IMR-90 (cell line): ENCODE measurements around the gene ZFHX3. TPM values are rescaled to one million over a fixed set of nuclear protein-coding genes. Genes with fewer than 3 reads are reported as not detected.

Source experiments
- ATAC-seq: fragments of 200-7000 bp; cut with Tn5 transposase; 2 replicates; pipeline ENCODE4 v1.9.1; 2020; ENCODE audit warnings: low read depth, mild to moderate bottlenecking, moderate library complexity
- BruUV-seq: library from RNA; stranded (reverse); fragments of 400-500 nt; replicated peaks from 2 replicates; lab custom pipeline; 2021; lab: Mats Ljungman, UMichigan
- CTCF ChIA-PET: fragments of 300-600 bp; formaldehyde crosslinking; extraction: SDS; loops from one replicate; lab custom pipeline; 2021; ENCODE audit warnings: antibody characterized with exemption; lab: Yijun Ruan, JAX
- POLR2A ChIA-PET: fragments of 300-600 bp; sonication (Branson Sonifier 250); formaldehyde crosslinking; loops from one replicate; lab custom pipeline; 2022; ENCODE audit warnings: antibody characterized with exemption; ENCODE audit not compliant: unreplicated experiment; lab: Charles Lee
- DNase-seq: peaks from one replicate; pipeline ENCODE4 v3.0.0; 2013
- H2AFZ ChIP-seq: replicated peaks from 2 replicates; pipeline ENCODE3; 2013; ENCODE audit warnings: low read length, mild to moderate bottlenecking; ENCODE audit not compliant: poor library complexity
- H2AK5ac ChIP-seq: 2 replicates; pipeline ENCODE4 v1.6.1; 2013; ENCODE audit warnings: low read depth, low read length, inconsistent platforms
- H2AK9ac ChIP-seq: replicated peaks from 2 replicates; pipeline ENCODE3; 2013; ENCODE audit warnings: mild to moderate bottlenecking, low read depth, low read length, moderate library complexity; ENCODE audit not compliant: poor library complexity
- H2BK120ac ChIP-seq: 2 replicates; pipeline ENCODE4 v1.6.1; 2013; ENCODE audit warnings: low read depth, low read length, inconsistent platforms
- H2BK15ac ChIP-seq: 3 replicates; pipeline ENCODE4 v1.6.1; 2013; ENCODE audit warnings: low read depth, low read length, inconsistent platforms
- H2BK20ac ChIP-seq: 2 replicates; pipeline ENCODE4 v1.6.1; 2013; ENCODE audit warnings: low read depth, mild to moderate bottlenecking, inconsistent platforms, low read length, moderate library complexity
- H2BK5ac ChIP-seq: 2 replicates; pipeline ENCODE4 v1.6.1; 2013; ENCODE audit warnings: mild to moderate bottlenecking, low read depth, low read length, inconsistent platforms; ENCODE audit not compliant: poor library complexity, severe bottlenecking
- H3K14ac ChIP-seq: replicated peaks from 2 replicates; pipeline ENCODE4 v1.6.1; 2013; ENCODE audit warnings: low read depth, low read length, inconsistent platforms
- H3K18ac ChIP-seq: 2 replicates; pipeline ENCODE4 v1.6.1; 2013; ENCODE audit warnings: low read depth, low read length, control low read depth
- H3K23ac ChIP-seq: 2 replicates; pipeline ENCODE4 v1.6.1; 2013; ENCODE audit warnings: low read depth, low read length, inconsistent platforms
- H3K27ac ChIP-seq: 2 replicates; pipeline ENCODE4 v1.5.1; 2013; ENCODE audit warnings: mild to moderate bottlenecking, control low read depth, low read length; ENCODE audit not compliant: insufficient read depth
- H3K27me3 ChIP-seq: 2 replicates; pipeline ENCODE4 v1.6.1; 2013; ENCODE audit warnings: low read length; ENCODE audit not compliant: control insufficient read depth, insufficient read depth
- H3K36me3 ChIP-seq: 2 replicates; pipeline ENCODE4 v1.6.1; 2013; ENCODE audit warnings: low read length, mixed read lengths; ENCODE audit not compliant: control insufficient read depth, insufficient read depth
- H3K4ac ChIP-seq: 2 replicates; pipeline ENCODE4 v1.6.1; 2013; ENCODE audit warnings: low read depth, low read length, inconsistent platforms
- H3K4me1 ChIP-seq: 2 replicates; pipeline ENCODE4 v1.6.1; 2013; ENCODE audit warnings: low read length, mixed read lengths; ENCODE audit not compliant: control insufficient read depth, insufficient read depth
- H3K4me2 ChIP-seq: 2 replicates; pipeline ENCODE4 v1.6.1; 2013; ENCODE audit warnings: low read depth, mild to moderate bottlenecking, control low read depth, low read length, moderate library complexity
- H3K4me3 ChIP-seq: 2 replicates; pipeline ENCODE4 v1.5.1; 2013; ENCODE audit warnings: low read depth, mild to moderate bottlenecking, control low read depth, low read length, moderate library complexity; ENCODE audit not compliant: insufficient read depth
- H3K56ac ChIP-seq: 2 replicates; pipeline ENCODE4 v1.6.1; 2013; ENCODE audit warnings: low read length, inconsistent platforms; ENCODE audit not compliant: insufficient read depth; ENCODE audit errors: extremely low read depth
- H3K79me1 ChIP-seq, 2 experiments: 2 replicates each; pipeline ENCODE4 v1.6.1; 2013; ENCODE audit warnings: low read length in 2 of 2, inconsistent platforms in 1 of 2, low read depth in 1 of 2
- H3K9ac ChIP-seq: 2 replicates; pipeline ENCODE4 v1.6.1; 2013; ENCODE audit warnings: low read depth, low read length, control low read depth
- H3K9me1 ChIP-seq: 2 replicates; pipeline ENCODE4 v1.6.1; 2013; ENCODE audit warnings: low read length, inconsistent platforms; ENCODE audit not compliant: insufficient read depth
- H3K9me3 ChIP-seq: 2 replicates; pipeline ENCODE4 v1.6.1; 2013; ENCODE audit warnings: low read length; ENCODE audit not compliant: control insufficient read depth, insufficient read depth
- H4K20me1 ChIP-seq: 2 replicates; pipeline ENCODE4 v1.6.1; 2013; ENCODE audit warnings: low read length, inconsistent platforms; ENCODE audit not compliant: insufficient read depth
- H4K5ac ChIP-seq: 2 replicates; pipeline ENCODE4 v1.6.1; 2013; ENCODE audit warnings: mild to moderate bottlenecking, low read depth, low read length, control low read depth
- H4K8ac ChIP-seq, 2 experiments: 2 replicates each; pipeline ENCODE4 v1.6.1; 2013; ENCODE audit warnings: low read depth in 2 of 2, low read length in 2 of 2, control low read depth in 1 of 2, inconsistent platforms in 1 of 2
- H4K91ac ChIP-seq: 2 replicates; pipeline ENCODE4 v1.6.1; 2013; ENCODE audit warnings: low read depth, low read length, inconsistent platforms; ENCODE audit not compliant: insufficient read depth
- CEBPB ChIP-seq: IDR thresholded peaks from 2 replicates; pipeline ENCODE4 v1.6.1; 2012; ENCODE audit warnings: low read depth, low read length, improper control_type of control experiment
- MAZ ChIP-seq: IDR thresholded peaks from 2 replicates; pipeline ENCODE4 v1.6.1; 2012; ENCODE audit warnings: low read depth, mild to moderate bottlenecking, low read length, improper control_type of control experiment, moderate library complexity, borderline replicate concordance
- WGBS, 2 experiments: methylation state at CpG; one replicate each; pipeline versions ENCODE4 v1.1.5 to v1.1.7; 2013; ENCODE audit warnings: missing lambda C conversion rate in 2 of 2; ENCODE audit not compliant: insufficient read length in 1 of 2; ENCODE audit errors: extremely low coverage in 2 of 2; 5-methylcytosine and 5-hydroxymethylcytosine counted together
- dilution Hi-C: fragments of 300-500 bp; cut with HindIII; formaldehyde crosslinking; loops from one replicate; pipeline ENCODE4 v1.14.3; 2018; ENCODE audit warnings: low sequenced_read_pairs; ENCODE audit not compliant: unreplicated experiment
- in situ Hi-C: fragments of 300-500 bp; cut with MboI; formaldehyde crosslinking; loops from 3 replicates; pipeline ENCODE4 v1.14.3; 2019; ENCODE audit warnings: low sequenced_read_pairs, inconsistent platforms, mixed read lengths
- intact Hi-C: fragments of 100-400 bp; cut with micrococcal nuclease; formaldehyde crosslinking; loops from 2 replicates; pipeline ENCODE4 v1.10.0; 2022
- polyA plus RNA-seq, 3 experiments: library from polyadenylated mRNA; depleted of rRNA; stranded (reverse); fragments of >200 nt; gene quantifications; 2 replicates each; pipeline ENCODE4 v1.2.3, GENCODE V29; 2012; ENCODE audit warnings: low replicate concordance in 1 of 3
- total RNA-seq: library from RNA; depleted of rRNA; stranded (reverse); fragments of >200 nt; gene quantifications from 2 replicates; pipeline ENCODE4 v1.2.3, GENCODE V29; 2012

The ZFHX3 gene
- total and polyA plus RNA-seq, 2 of the 4 experiments (the other 2 are of a cell fraction): 1.4 to 1.7 TPM

GRCh38 chr16:73054813-73055482, 7.0 kb upstream of the ZFHX3 start:
- in situ Hi-C loops: loop anchor here (10.0 to 25.0 kb wide), 2 partner anchors 210 to 1232 kb away; partner anchors contain the start of gene PSMD7
- no peak for ATAC-seq

More at GRCh38 chr16:73054813-73055482, 7.0 kb upstream of the ZFHX3 start:
- dilution Hi-C loops (no loop called here), intact Hi-C loops (loop anchor here (1.0 to 10.0 kb wide), 9 partner anchors 124 to 930 kb away; no protein-coding TSS in a partner anchor)
- no peaks in the 10 kb centered on the region for H3K9me3 ChIP-seq
- peak overlapping the region; percentile 10; the same call in 1 of the 2 replicates for H3K9ac ChIP-seq
- CTCF ChIA-PET: interaction anchor here (0.6 to 1.8 kb wide), 6 partner anchors 36 to 554 kb away, joined by 3 to 7 read pairs (median 3); no protein-coding TSS in a partner anchor
- BruUV-seq: no TSS peak
- H3K23ac ChIP-seq: peak overlapping the region; percentile 37; the same call in 1 of the 2 replicates
- peak; percentile 77 for DNase-seq
- H2BK15ac ChIP-seq: 0 out of 3 replicates have a peak overlapping the region, but pooled peaks have one; percentile 66
- H3K18ac ChIP-seq: peak overlapping the region; percentile 84
- H2AK9ac ChIP-seq: no peak overlapping the region
- H3K4me3 ChIP-seq: peak overlapping the region; percentile 7; the same call in 1 of the 2 replicates
- H4K20me1 ChIP-seq: no peaks in the 10 kb centered on the region
- no peak overlapping the region for H3K56ac ChIP-seq
- no peak overlapping the region; a peak in 1 of 4 replicates for H4K8ac ChIP-seq
- no peaks in the 10 kb centered on the region for H3K9me1 ChIP-seq
- peak overlapping the region; percentile 99 for H2BK5ac ChIP-seq
- no peak overlapping the region for H2AFZ ChIP-seq
- peak overlapping the region; percentile 56 for H4K91ac ChIP-seq
- peak overlapping the region; percentile 76 for H3K27ac ChIP-seq
- no peak overlapping the region for H2AK5ac ChIP-seq
- POLR2A ChIA-PET: interaction anchor here (0.6 to 0.9 kb wide), 3 partner anchors 135 to 961 kb away, joined by 6 to 7 read pairs (median 6); partner anchors contain the start of genes DHX38 and TXNL4B
- H3K36me3 ChIP-seq: no peaks in the 10 kb centered on the region
- peak overlapping the region; percentile 74; the same call in 1 of the 2 replicates for H3K4ac ChIP-seq
- H3K4me1 ChIP-seq: peaks cover 33% of the 10 kb centered on the region
- H4K5ac ChIP-seq: peak overlapping the region; percentile 12
- WGBS, 2 experiments: no CpG with 5 or more reads among the region's 5 CpGs
- peaks cover 19 to 52% of the 10 kb centered on the region in 2 experiments; a peak in 3 of 4 replicates for H3K79me1 ChIP-seq
- peak overlapping the region; percentile 4; the same call in 1 of the 2 replicates for H2BK20ac ChIP-seq
- TF ChIP-seq CEBPB: peak; percentile 79
- no peak for TF ChIP-seq MAZ
- H2BK120ac ChIP-seq: peak overlapping the region; percentile 82
- 0 out of 2 replicates have a peak overlapping the region, but pooled peaks have one; percentile 27 for H3K14ac ChIP-seq
- no peaks in the 10 kb centered on the region for H3K27me3 ChIP-seq
- H3K4me2 ChIP-seq: peak overlapping the region; percentile 99
